ENCODE data around the gene TRMT10A. TPM values are rescaled to one million over a fixed set of nuclear protein-coding genes. Genes with fewer than 3 reads are reported as not detected.
"Not testable (repeated sequence)": the region's sequence is repeated elsewhere in the genome, so short reads cannot be mapped to it uniquely, and the experiment has no call there.

TRMT10A gene
- total and polyA plus RNA-seq, 2 of the 13 experiments (the other 11 are each of a cell fraction or from before 2014, with no cell fraction given): 3.9 to 12.6 TPM

DNA sequence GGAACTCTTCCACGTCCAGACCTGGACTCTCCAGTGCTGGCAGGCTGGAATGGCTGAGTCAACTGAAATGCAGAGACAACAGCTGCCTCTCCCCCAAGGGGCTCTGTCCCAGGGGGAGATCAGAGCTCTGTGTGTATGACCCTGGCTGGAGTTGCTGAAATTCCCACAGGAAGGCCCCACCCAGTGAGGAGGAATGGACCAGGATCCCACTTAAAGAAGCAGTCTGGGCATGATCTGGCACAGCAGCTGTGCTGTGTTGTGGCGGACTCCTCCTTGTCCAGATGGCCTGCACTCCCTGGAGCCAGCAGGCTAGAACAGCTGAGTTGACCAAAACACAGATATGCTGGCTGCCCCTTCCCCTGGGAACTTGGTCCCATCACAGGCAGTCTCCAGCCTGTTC is 27.6 kb downstream of the TRMT10A start:
- intact Hi-C loops (cut with micrococcal nuclease; ENCODE audit: unreplicated experiment) (no loop called here), in situ Hi-C loops (cut with HindIII; ENCODE audit: extremely low pct_ligation_motif_present, low pct_unique_long_range_greater_than_20kb) (no loop called here)
- CTCF ChIA-PET (ENCODE audit: low intra/inter-chr PET ratio, low total read pairs): no interaction called here
- Histone ChIP-seq H3K79me2 (ENCODE audit: insufficient read depth, low read length) (no peaks in the 10 kb centered on the region), H3K9ac (ENCODE audit: insufficient read depth, low read depth, low read length) (no peak overlapping the region), H3K4me2 (ENCODE audit: low read depth, low read length) (peak overlapping the region; percentile 13; the same call in 1 of the 2 replicates), H3K4me3 (replicated peaks in 1 of 3; ENCODE audit: insufficient read depth in 1 of 3, low read depth in 2 of 3, low read length in 3 of 3) (no peak overlapping the region), H4K20me1 (ENCODE audit: insufficient read depth, low read length) (no peaks in the 10 kb centered on the region), H3K4me1 (ENCODE audit: insufficient read depth, low read length) (peaks cover 26% of the 10 kb centered on the region), H3K27ac (ENCODE audit: extremely low read length, insufficient read depth, low read length) (no peak overlapping the region), H3K9me3 (ENCODE audit: low read length) (no peaks in the 10 kb centered on the region), H3K27me3 (ENCODE audit: control insufficient read depth in 1 of 2, insufficient read depth in 2 of 2, low read length in 2 of 2) (peaks cover 0 to 3% of the 10 kb centered on the region in 2 experiments; a peak in 1 of 5 replicates), H2AFZ (ENCODE audit: low read length) (no peak overlapping the region), H3K36me3 (replicated peaks in 1 of 2; ENCODE audit: control insufficient read depth in 1 of 2, insufficient read depth in 2 of 2, low read length in 2 of 2) (no peaks in the 10 kb centered on the region)
- TF ChIP-seq RBM22 (optimal IDR thresholded peaks at IDR 0.05; ENCODE audit: low read length): no peak
- no TSS peak for BruUV-seq (replicated peaks)
- no peak for DNase-seq (ENCODE audit: low spot score)
- peak; percentile 74 for ATAC-seq
- FAIRE-seq: no peak
- WGBS (ENCODE audit: low lambda C conversion rate): no CpG with 5 or more reads among the region's 2 CpGs
- POLR2A ChIA-PET: no interaction called here

GRCh38 chr4:99534699-99535098 is 29.1 kb downstream of the TRMT10A start:
- H3K4me3 ChIP-seq (replicated peaks in 1 of 3; ENCODE audit: insufficient read depth in 1 of 3, low read depth in 2 of 3, low read length in 3 of 3); in situ Hi-C loops (cut with HindIII; ENCODE audit: extremely low pct_ligation_motif_present, low pct_unique_long_range_greater_than_20kb); H3K27me3 ChIP-seq (ENCODE audit: control insufficient read depth in 1 of 2, insufficient read depth in 2 of 2, low read length in 2 of 2); H3K9ac ChIP-seq (ENCODE audit: insufficient read depth, low read depth, low read length); intact Hi-C loops (cut with micrococcal nuclease; ENCODE audit: unreplicated experiment); BruUV-seq (replicated peaks); H3K4me2 ChIP-seq (ENCODE audit: low read depth, low read length); H4K20me1 ChIP-seq (ENCODE audit: insufficient read depth, low read length); H2AFZ ChIP-seq (ENCODE audit: low read length); H3K9me3 ChIP-seq (ENCODE audit: low read length); H3K36me3 ChIP-seq (replicated peaks in 1 of 2; ENCODE audit: control insufficient read depth in 1 of 2, insufficient read depth in 2 of 2, low read length in 2 of 2); FAIRE-seq; ATAC-seq; CTCF ChIA-PET (ENCODE audit: low intra/inter-chr PET ratio, low total read pairs); DNase-seq (ENCODE audit: low spot score); H3K27ac ChIP-seq (ENCODE audit: extremely low read length, insufficient read depth, low read length); POLR2A ChIA-PET; H3K79me2 ChIP-seq (ENCODE audit: insufficient read depth, low read length): not testable (repeated sequence)
- 62% methylated on average over 3 of the region's 3 CpGs for WGBS (ENCODE audit: low lambda C conversion rate)
- peaks cover 26% of the 10 kb centered on the region for H3K4me1 ChIP-seq (ENCODE audit: insufficient read depth, low read length)

DNA sequence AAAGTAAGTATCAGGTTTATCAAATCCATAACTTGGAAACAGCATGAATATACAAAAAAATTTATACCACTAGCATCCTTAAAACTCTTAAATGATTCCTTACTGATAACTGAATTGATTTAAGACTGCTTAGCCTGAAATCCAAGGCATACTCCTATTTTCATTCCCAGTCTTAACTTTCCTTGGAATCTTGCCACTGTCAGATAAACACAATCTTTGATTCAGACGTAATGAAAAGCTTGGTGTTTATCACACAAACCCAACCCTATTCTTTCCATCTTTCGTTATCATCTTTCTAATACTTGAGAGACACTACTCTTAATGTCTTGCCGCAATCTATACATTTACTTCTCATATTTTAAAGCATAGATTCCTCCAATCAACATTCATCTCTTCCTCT is 33.9 kb downstream of the TRMT10A start:
- Histone ChIP-seq H3K36me3 (replicated peaks in 1 of 2; ENCODE audit: control insufficient read depth in 1 of 2, insufficient read depth in 2 of 2, low read length in 2 of 2) (no peaks in the 10 kb centered on the region), H3K27ac (ENCODE audit: extremely low read length, insufficient read depth, low read length) (no peak overlapping the region), H3K9ac (ENCODE audit: insufficient read depth, low read depth, low read length) (no peak overlapping the region), H2AFZ (ENCODE audit: low read length) (no peak overlapping the region), H3K27me3 (ENCODE audit: control insufficient read depth in 1 of 2, insufficient read depth in 2 of 2, low read length in 2 of 2) (peaks cover 0 to 4% of the 10 kb centered on the region in 2 experiments; a peak in 1 of 5 replicates), H3K9me3 (ENCODE audit: low read length) (no peaks in the 10 kb centered on the region), H3K4me2 (ENCODE audit: low read depth, low read length) (no peak overlapping the region), H3K79me2 (ENCODE audit: insufficient read depth, low read length) (no peaks in the 10 kb centered on the region), H4K20me1 (ENCODE audit: insufficient read depth, low read length) (no peaks in the 10 kb centered on the region), H3K4me3 (replicated peaks in 1 of 3; ENCODE audit: insufficient read depth in 1 of 3, low read depth in 2 of 3, low read length in 3 of 3) (no peak overlapping the region), H3K4me1 (ENCODE audit: insufficient read depth, low read length) (no peaks in the 10 kb centered on the region)
- ATAC-seq (no peak), DNase-seq (ENCODE audit: low spot score) (no peak), FAIRE-seq (no peak)
- 32% methylated on average over 3 of the region's 3 CpGs for WGBS (ENCODE audit: low lambda C conversion rate)
- intact Hi-C loops (cut with micrococcal nuclease; ENCODE audit: unreplicated experiment): no loop called here
- ChIA-PET CTCF (ENCODE audit: low intra/inter-chr PET ratio, low total read pairs) (no interaction called here), POLR2A (no interaction called here)
- no TSS peak for BruUV-seq (replicated peaks)
- in situ Hi-C loops (cut with HindIII; ENCODE audit: extremely low pct_ligation_motif_present, low pct_unique_long_range_greater_than_20kb): no loop called here
- TF ChIP-seq TCF7 (IDR thresholded peaks at IDR 0.05; ENCODE audit: low read depth) (no peak), HOXA7 (CRISPR knock-in tag; IDR thresholded peaks at IDR 0.05) (no peak), TEAD2 (CRISPR knock-in tag; IDR thresholded peaks at IDR 0.05) (no peak), TEF (CRISPR knock-in tag; IDR thresholded peaks at IDR 0.05) (no peak)
- TF ChIP-seq, protein P1, sequence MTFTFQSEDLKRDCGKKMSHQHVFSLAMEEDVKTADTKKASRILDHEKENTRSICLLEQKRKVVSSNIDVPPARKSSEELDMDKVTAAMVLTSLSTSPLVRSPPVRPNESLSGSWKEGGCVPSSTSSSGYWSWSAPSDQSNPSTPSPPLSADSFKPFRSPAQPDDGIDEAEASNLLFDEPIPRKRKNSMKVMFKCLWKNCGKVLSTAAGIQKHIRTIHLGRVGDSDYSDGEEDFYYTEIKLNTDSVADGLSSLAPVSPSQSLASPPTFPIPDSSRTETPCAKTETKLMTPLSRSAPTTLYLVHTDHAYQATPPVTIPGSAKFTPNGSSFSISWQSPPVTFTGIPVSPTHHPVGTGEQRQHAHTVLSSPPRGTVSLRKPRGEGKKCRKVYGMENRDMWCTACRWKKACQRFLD (CRISPR knock-in tag; IDR thresholded peaks at IDR 0.05; ENCODE audit: borderline replicate concordance): no peak
- TF ChIP-seq, protein P2, sequence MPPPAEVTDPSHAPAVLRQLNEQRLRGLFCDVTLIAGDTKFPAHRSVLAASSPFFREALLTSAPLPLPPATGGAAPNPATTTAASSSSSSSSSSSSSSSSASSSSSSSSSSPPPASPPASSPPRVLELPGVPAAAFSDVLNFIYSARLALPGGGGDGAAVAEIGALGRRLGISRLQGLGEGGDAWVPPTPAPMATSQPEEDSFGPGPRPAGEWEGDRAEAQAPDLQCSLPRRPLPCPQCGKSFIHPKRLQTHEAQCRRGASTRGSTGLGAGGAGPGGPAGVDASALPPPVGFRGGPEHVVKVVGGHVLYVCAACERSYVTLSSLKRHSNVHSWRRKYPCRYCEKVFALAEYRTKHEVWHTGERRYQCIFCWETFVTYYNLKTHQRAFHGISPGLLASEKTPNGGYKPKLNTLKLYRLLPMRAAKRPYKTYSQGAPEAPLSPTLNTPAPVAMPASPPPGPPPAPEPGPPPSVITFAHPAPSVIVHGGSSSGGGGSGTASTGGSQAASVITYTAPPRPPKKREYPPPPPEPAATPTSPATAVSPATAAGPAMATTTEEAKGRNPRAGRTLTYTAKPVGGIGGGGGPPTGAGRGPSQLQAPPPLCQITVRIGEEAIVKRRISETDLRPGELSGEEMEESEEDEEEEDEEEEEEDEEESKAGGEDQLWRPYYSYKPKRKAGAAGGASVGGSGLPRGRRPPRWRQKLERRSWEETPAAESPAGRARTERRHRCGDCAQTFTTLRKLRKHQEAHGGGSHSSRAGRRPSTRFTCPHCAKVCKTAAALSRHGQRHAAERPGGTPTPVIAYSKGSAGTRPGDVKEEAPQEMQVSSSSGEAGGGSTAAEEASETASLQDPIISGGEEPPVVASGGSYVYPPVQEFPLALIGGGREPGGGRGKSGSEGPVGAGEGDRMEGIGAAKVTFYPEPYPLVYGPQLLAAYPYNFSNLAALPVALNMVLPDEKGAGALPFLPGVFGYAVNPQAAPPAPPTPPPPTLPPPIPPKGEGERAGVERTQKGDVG (CRISPR knock-in tag; IDR thresholded peaks at IDR 0.05; ENCODE audit: borderline replicate concordance): no peak

All from HepG2 (cell line).